Endothelial cell of umbilical vein (primary cell): ENCODE results near the gene PUS1. TPM values are rescaled to one million over a fixed set of nuclear protein-coding genes. Genes with fewer than 3 reads are reported as not detected.

ENCODE experiments used
- BruUV-seq: library from RNA; stranded (reverse); fragments of 400-500 nt; replicated peaks from 2 replicates; lab custom pipeline; 2021; lab: Mats Ljungman, UMichigan
- CTCF ChIA-PET: fragments of 300-600, 350-600 bp; sonication (Branson Sonifier 250); formaldehyde crosslinking; loops from one replicate; lab custom pipeline; 2021; ENCODE audit warnings: antibody characterized with exemption, inconsistent platforms; lab: Charles Lee
- POLR2A ChIA-PET: fragments of 300-600, 350-600 bp; sonication (Branson Sonifier 250); formaldehyde crosslinking; loops from one replicate; lab custom pipeline; 2021; ENCODE audit warnings: antibody characterized with exemption, inconsistent platforms; lab: Charles Lee
- DNase-seq: peaks from one replicate; pipeline ENCODE4 v3.0.0-alpha.2; 2011; ENCODE audit warnings: low read depth, low spot score
- FAIRE-seq: peaks from 2 replicates; lab custom pipeline; 2011; peaks lifted over from hg19 to GRCh38; lab: Jason Lieb, UNC
- H2AFZ ChIP-seq: 2 replicates; pipeline ENCODE4 v1.6.0; 2012; ENCODE audit warnings: low read depth, low read length, control low read depth, inconsistent platforms
- H3K27ac ChIP-seq: 2 replicates; pipeline ENCODE4 v1.5.1; 2011; ENCODE audit warnings: low read depth, mild to moderate bottlenecking, control low read depth, low read length, moderate library complexity; ENCODE audit not compliant: insufficient read depth
- H3K27me3 ChIP-seq, 2 experiments: 2 replicates each; pipeline versions ENCODE4 v1.6.0 to v1.6.1; 2011; ENCODE audit warnings: low read length in 2 of 2, mixed read lengths in 1 of 2; ENCODE audit not compliant: control insufficient read depth in 2 of 2, insufficient read depth in 2 of 2
- H3K36me3 ChIP-seq, 2 experiments: 2 replicates in 1 of 2; 3 replicates in 1 of 2; pipeline ENCODE4 v1.5.1; 2011; ENCODE audit warnings: low read length in 2 of 2, mild to moderate bottlenecking in 1 of 2, moderate library complexity in 1 of 2; ENCODE audit not compliant: control insufficient read depth in 2 of 2, insufficient read depth in 2 of 2; ENCODE audit errors: extremely low read depth in 1 of 2
- H3K4me1 ChIP-seq: 3 replicates; pipeline ENCODE4 v1.5.1; 2011; ENCODE audit warnings: mild to moderate bottlenecking, low read length; ENCODE audit not compliant: control insufficient read depth, insufficient read depth; ENCODE audit errors: extremely low read depth
- H3K4me2 ChIP-seq: 2 replicates; pipeline ENCODE4 v1.6.1; 2011; ENCODE audit warnings: low read length, control low read depth, mixed read lengths; ENCODE audit not compliant: insufficient read depth
- H3K4me3 ChIP-seq, 3 experiments: fragments of 200-600 bp in 1 of 3; sonication (generic), shearing (Covaris generic) in 1 of 3; replicated peaks in 1 of 3; 2 replicates each; pipeline ENCODE4 v1.5.1; 2011 to 2016; ENCODE audit warnings: control low read depth in 3 of 3, low read length in 3 of 3, mild to moderate bottlenecking in 2 of 3, inconsistent platforms in 1 of 3, low read depth in 1 of 3, moderate library complexity in 1 of 3; ENCODE audit not compliant: insufficient read depth in 1 of 3
- H3K79me2 ChIP-seq: 2 replicates; pipeline ENCODE4 v1.6.0; 2012; ENCODE audit warnings: low read length, inconsistent platforms; ENCODE audit not compliant: control insufficient read depth, insufficient read depth
- H3K9ac ChIP-seq: replicated peaks from 2 replicates; pipeline ENCODE3; 2011; ENCODE audit warnings: low read length, control low read depth; ENCODE audit not compliant: insufficient read depth; ENCODE audit errors: extremely low read depth
- H3K9me1 ChIP-seq: replicated peaks from 3 replicates; pipeline ENCODE4 v1.6.0; 2011; ENCODE audit warnings: mild to moderate bottlenecking, low read length; ENCODE audit not compliant: control insufficient read depth, insufficient read depth; ENCODE audit errors: extremely low read depth
- H3K9me3 ChIP-seq: replicated peaks from 2 replicates; pipeline ENCODE4 v1.5.1; 2012; ENCODE audit warnings: low read length, inconsistent platforms; ENCODE audit not compliant: control insufficient read depth, insufficient read depth
- H4K20me1 ChIP-seq: replicated peaks from 2 replicates; pipeline ENCODE3; 2011; ENCODE audit warnings: mild to moderate bottlenecking, low read length; ENCODE audit not compliant: control insufficient read depth, insufficient read depth; ENCODE audit errors: extremely low read depth
- CTCF ChIP-seq, 2 donors: IDR thresholded peaks; 1 replicate in 1 of 2; 2 replicates in 1 of 2; pipeline ENCODE4 v1.5.1; 2011; ENCODE audit warnings: low read length in 2 of 2, mild to moderate bottlenecking in 2 of 2, moderate library complexity in 2 of 2, control low read depth in 1 of 2, inconsistent platforms in 1 of 2, low read depth in 1 of 2; ENCODE audit not compliant: insufficient read depth in 1 of 2; ENCODE audit errors: extremely low read depth in 1 of 2
- EZH2 ChIP-seq: IDR thresholded peaks from 2 replicates; pipeline ENCODE4 v1.6.1; 2012; ENCODE audit warnings: borderline replicate concordance, low read depth, mild to moderate bottlenecking, moderate library complexity, low read length, inconsistent platforms; ENCODE audit not compliant: severe bottlenecking
- FOS ChIP-seq: IDR thresholded peaks from 2 replicates; pipeline ENCODE4 v1.6.1; 2011; ENCODE audit warnings: mild to moderate bottlenecking, low read length, moderate library complexity, borderline replicate concordance; ENCODE audit not compliant: insufficient read depth
- GATA2 ChIP-seq: IDR thresholded peaks from 2 replicates; pipeline ENCODE4 v1.7.0; 2011; ENCODE audit warnings: low read depth, mild to moderate bottlenecking, moderate library complexity, mixed read lengths, low read length; ENCODE audit not compliant: insufficient read length, insufficient read depth
- JUN ChIP-seq: IDR thresholded peaks from 2 replicates; pipeline ENCODE4 v1.6.1; 2011; ENCODE audit warnings: borderline replicate concordance, low read depth; ENCODE audit not compliant: insufficient read length, insufficient read depth
- MAX ChIP-seq: IDR thresholded peaks from 2 replicates; pipeline ENCODE4 v1.6.1; 2011; ENCODE audit not compliant: insufficient read depth, insufficient read length
- MYC ChIP-seq: IDR thresholded peaks from one replicate; pipeline ENCODE4 v1.6.1; 2011; ENCODE audit warnings: mild to moderate bottlenecking, low read depth, low read length
- POLR2A ChIP-seq: IDR thresholded peaks from 2 replicates; pipeline ENCODE4 v1.6.1; 2012; ENCODE audit warnings: low read depth, mild to moderate bottlenecking, control low read depth, low read length
- POLR2AphosphoS5 ChIP-seq: IDR thresholded peaks from 2 replicates; pipeline ENCODE4 v1.6.1; 2012; ENCODE audit warnings: low read depth, mild to moderate bottlenecking, control low read depth, low read length, moderate library complexity; ENCODE audit not compliant: insufficient read depth
- dilution Hi-C: fragments of 300-500 bp; cut with MboI; formaldehyde crosslinking; loops from one replicate; pipeline ENCODE4 v1.15.0; 2019; ENCODE audit warnings: low sequenced_read_pairs; ENCODE audit not compliant: extremely low pct_ligation_motif_present
- intact Hi-C: fragments of 100-400 bp; cut with micrococcal nuclease; formaldehyde crosslinking; loops from one replicate; pipeline ENCODE4 v1.10.0; 2022
- polyA plus RNA-seq, 4 experiments: library from polyadenylated mRNA; depleted of rRNA in 3 of 4; stranded (reverse) in 3 of 4; unstranded in 1 of 4; fragments of >200 nt; gene quantifications; 2 replicates each; pipeline versions ENCODE4 v1.2.1 to v1.2.3, GENCODE V29; 2011 to 2012; ENCODE audit warnings: missing spikeins in 1 of 4
- total RNA-seq: library from RNA; stranded (reverse); gene quantifications from 2 replicates; pipeline ENCODE4 v1.2.3, GENCODE V29; 2021

PUS1 gene
- total and polyA plus RNA-seq, 2 donors (not counting 3 experiments of a cell fraction or from before 2014, with no cell fraction given) = 33.9 to 52.2 TPM

GRCh38 chr12:131913666-131914065 is 15.4 kb upstream of the PUS1 start:
- intact Hi-C loops = loop anchor here (2.0 kb wide), 1 partner anchor 15 kb away; the partner anchor contains the start of gene PUS1
- H3K27me3 ChIP-seq = no peaks in the 10 kb centered on the region
- FAIRE-seq = no peak
- H4K20me1 ChIP-seq = no peaks in the 10 kb centered on the region
- H3K9ac ChIP-seq = no peak overlapping the region
- no peak overlapping the region for H3K27ac ChIP-seq
- DNase-seq = no peak
- H3K4me1 ChIP-seq = peaks cover 12% of the 10 kb centered on the region
- dilution Hi-C loops = no loop called here
- ChIA-PET CTCF (no interaction called here), POLR2A (no interaction called here)
- no peak overlapping the region for H3K4me3 ChIP-seq
- H3K9me3 ChIP-seq = no peaks in the 10 kb centered on the region
- no peaks in the 10 kb centered on the region for H3K79me2 ChIP-seq
- H3K4me2 ChIP-seq = no peak overlapping the region
- no peak for TF ChIP-seq GATA2
- no peak for TF ChIP-seq EZH2
- TF ChIP-seq JUN = no peak
- no peak for TF ChIP-seq MAX
- no peak for TF ChIP-seq POLR2A
- TF ChIP-seq CTCF (IDR thresholded peaks at IDR 0.05; ENCODE audit: extremely low read depth in 1 of 2, insufficient read depth in 1 of 2, low read depth in 1 of 2, low read length in 2 of 2) = no peak
- no peak for TF ChIP-seq MYC
- TF ChIP-seq FOS = no peak
- no peak for TF ChIP-seq POLR2AphosphoS5
- no peaks in the 10 kb centered on the region for H3K9me1 ChIP-seq
- H2AFZ ChIP-seq = no peak overlapping the region
- BruUV-seq = no TSS peak
- H3K36me3 ChIP-seq = peaks cover 13 to 54% of the 10 kb centered on the region in 2 experiments
